GM12864 (cell line): ENCODE results near the gene PARD3B.

Source experiments
- DNase-seq: peaks from one replicate; pipeline ENCODE4 v3.0.0-alpha.2; 2011; ENCODE audit warnings: low read depth
- H3K4me3 ChIP-seq: 2 replicates; pipeline ENCODE4 v1.5.1; 2011; ENCODE audit warnings: mild to moderate bottlenecking, low read depth, low read length, control low read depth
- CTCF ChIP-seq: IDR thresholded peaks from 2 replicates; pipeline ENCODE4 v1.5.1; 2011; ENCODE audit warnings: low read depth, mild to moderate bottlenecking, moderate library complexity, low read length, control low read depth, inconsistent platforms; ENCODE audit errors: missing control alignments

PARD3B gene

DNA sequence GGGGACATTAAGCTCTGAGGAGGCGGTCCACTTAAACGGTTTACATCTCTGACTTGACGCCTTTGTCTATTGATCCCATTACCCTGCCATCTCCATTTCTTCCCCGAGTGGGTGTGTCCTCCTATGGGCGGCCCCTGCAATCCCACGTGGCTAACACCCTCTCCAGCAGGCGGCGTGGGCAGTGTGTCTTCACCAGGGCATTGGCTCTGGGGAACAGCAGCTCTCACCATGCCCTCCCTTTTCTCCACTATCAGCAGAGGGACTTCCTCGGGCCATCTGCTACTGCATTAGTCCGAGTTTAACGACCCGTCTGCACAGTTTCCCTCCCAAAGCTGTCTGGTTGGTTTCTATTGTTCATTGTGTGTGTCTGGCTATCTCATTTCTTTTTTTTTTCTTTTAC is 625.1 kb downstream of the PARD3B start:
- no peak overlapping the region for H3K4me3 ChIP-seq
- no peak for DNase-seq
- TF ChIP-seq CTCF = no peak

GRCh38 chr2:205171261-205171940 is 626.1 kb downstream of the PARD3B start:
- no peak for TF ChIP-seq CTCF
- DNase-seq = no peak
- no peak overlapping the region for H3K4me3 ChIP-seq

- no peak for TF ChIP-seq CTCF
- H3K4me3 ChIP-seq = no peak overlapping the region
- DNase-seq = no peak
Measured at GRCh38 chr2:205175831-205176230, 630.6 kb downstream of the PARD3B start.

DNA sequence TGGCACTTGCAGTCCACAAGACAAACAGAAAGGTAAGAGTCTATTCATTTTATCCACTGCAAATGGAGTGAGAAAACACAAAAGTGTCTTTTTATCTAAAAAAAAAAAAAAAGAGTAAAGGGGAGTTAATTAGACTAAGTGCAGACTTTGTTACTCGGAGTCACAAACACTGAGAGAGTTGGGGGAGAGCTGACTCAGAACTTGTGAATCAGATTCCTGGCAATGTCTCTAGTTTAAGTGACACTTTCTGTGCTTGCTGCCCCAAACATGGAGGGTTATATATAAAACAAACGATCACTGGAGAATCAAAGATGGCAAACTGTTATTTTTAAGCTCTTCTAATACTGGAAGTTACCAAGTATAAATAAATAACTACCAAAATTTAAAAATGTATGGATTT is 631.3 kb downstream of the PARD3B start:
- no peak overlapping the region for H3K4me3 ChIP-seq
- TF ChIP-seq CTCF = no peak
- DNase-seq = no peak

- no peak for DNase-seq
- no peak overlapping the region for H3K4me3 ChIP-seq
- no peak for TF ChIP-seq CTCF
Measured at GRCh38 chr2:205177546-205177945, 632.3 kb downstream of the PARD3B start.

DNA sequence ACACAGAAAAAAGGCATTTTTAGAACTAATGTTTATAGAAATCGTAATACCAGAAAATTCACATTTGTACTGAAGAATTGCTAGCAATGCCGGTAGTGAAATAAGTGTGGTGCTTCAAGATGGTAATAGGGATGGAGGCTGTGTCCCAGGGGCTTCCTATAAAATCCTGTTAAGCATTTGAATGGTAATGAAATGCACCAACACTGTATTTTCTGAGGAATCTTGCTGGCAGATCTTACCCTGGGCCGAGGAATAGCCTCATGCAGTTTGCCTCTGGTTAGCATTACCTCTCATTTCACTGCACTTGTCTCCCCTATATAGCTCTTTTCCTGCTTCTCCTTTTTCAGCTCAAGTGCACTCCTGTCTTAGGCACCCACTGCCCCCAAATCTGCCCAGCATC is 635.5 kb downstream of the PARD3B start:
- no peak overlapping the region for H3K4me3 ChIP-seq
- no peak for DNase-seq
- TF ChIP-seq CTCF = no peak

DNA sequence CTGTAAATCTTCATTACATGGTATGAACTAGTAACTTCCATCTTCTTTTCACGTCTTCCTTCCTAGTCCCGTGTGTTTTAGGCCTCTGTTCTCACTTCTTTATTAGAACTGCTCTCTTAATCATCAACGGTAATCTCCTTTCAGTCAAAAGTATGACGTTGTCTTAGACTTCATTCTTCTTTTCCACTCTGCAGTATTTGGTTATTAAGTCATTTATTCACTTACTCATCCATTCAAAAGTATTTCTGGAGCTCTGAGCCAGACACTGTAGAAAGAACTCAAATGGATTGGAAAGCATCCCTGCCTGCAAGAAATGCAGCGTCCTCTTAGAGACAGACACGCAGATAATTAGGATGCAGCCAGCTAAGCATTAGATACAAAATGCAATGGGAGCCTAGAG is 642.5 kb downstream of the PARD3B start:
- DNase-seq = no peak
- TF ChIP-seq CTCF = no peak
- no peak overlapping the region for H3K4me3 ChIP-seq
